Right lobe of liver (tissue), 6 donors: Measurements from ENCODE around the gene ESF1. TPM values are rescaled to one million over a fixed set of nuclear protein-coding genes. Genes with fewer than 3 reads are reported as not detected.
A peak's percentile ranks its signal among the peaks of the same experiment; 100 is the strongest.

Experiments used
- ATAC-seq, 4 donors: fragments of 200-7000 bp; cut with Tn5 transposase; one replicate each; pipeline ENCODE4 v1.9.1; 2020; ENCODE audit warnings: mild to moderate bottlenecking in 4 of 4, moderate library complexity in 4 of 4
- DNase-seq, 3 donors: peaks; one replicate each; pipeline ENCODE4 v3.0.0-alpha.2; 2020
- H3K27ac ChIP-seq, 3 donors: fragments of 200-600 bp; one replicate each; pipeline ENCODE4 v1.8.0; 2022
- H3K27me3 ChIP-seq, 2 donors: fragments of 200-600 bp; one replicate each; pipeline ENCODE4 v1.8.0; 2022
- H3K36me3 ChIP-seq, 4 donors: fragments of 200-600 bp; sonication (generic) in 1 of 4; one replicate each; pipeline versions ENCODE4 v1.5.1 to v1.8.0; 2017 to 2022; ENCODE audit warnings: control low read depth in 1 of 4
- H3K4me1 ChIP-seq, 4 donors: fragments of 200-600 bp; sonication (generic) in 1 of 4; one replicate each; pipeline versions ENCODE4 v1.5.1 to v1.8.0; 2017 to 2022; ENCODE audit warnings: control low read depth in 1 of 4
- H3K4me3 ChIP-seq, 3 donors: fragments of 200-600 bp; one replicate each; pipeline ENCODE4 v1.8.0; 2022
- H3K9me3 ChIP-seq, 4 donors: fragments of 200-600 bp; sonication (generic) in 1 of 4; one replicate each; pipeline versions ENCODE4 v1.5.1 to v1.8.0; 2017 to 2022; ENCODE audit warnings: control low read depth in 1 of 4
- CTCF ChIP-seq, 4 donors: fragments of 200-600 bp in 3 of 4; fragments of 450-650 bp in 1 of 4; IDR thresholded peaks; one replicate each; pipeline versions ENCODE4 v1.5.1 to v1.8.0; 2016 to 2022; ENCODE audit warnings: antibody characterized with exemption in 4 of 4, mild to moderate bottlenecking in 2 of 4
- POLR2A ChIP-seq: fragments of 450-650 bp; IDR thresholded peaks from one replicate; pipeline ENCODE4 v1.6.1; 2017; ENCODE audit warnings: antibody characterized with exemption, mild to moderate bottlenecking
- WGBS: methylation state at CpG from one replicate; pipeline ENCODE4 v1.1.6; 2018; ENCODE audit warnings: low coverage, low lambda C conversion rate; ENCODE audit not compliant: insufficient coverage; ENCODE audit errors: missing lambda C conversion rate; 5-methylcytosine and 5-hydroxymethylcytosine counted together
- intact Hi-C, 2 donors: fragments of 100-400 bp; cut with DNase I; formaldehyde crosslinking; loops; one replicate each; pipeline versions ENCODE4 v1.11.2 to v1.14.1; 2022
- total RNA-seq, 6 experiments: library from RNA; depleted of rRNA in 2 of 6; stranded (reverse); fragments of >200 nt in 2 of 6; fragmentation: NEBNext Ultra II Directional in 3 of 6; extraction: Animal tissue kit (Norgen Biotek cat#: 25700) in 3 of 6; gene quantifications; one replicate each; pipeline versions ENCODE4 v1.1.0 to v1.2.4, GENCODE V29; 2016 to 2023
- donor health status: DM: no; HTN: yes; CAD: no.
- donor health status: DM: no; HTN: no; CAD: no.
- donor health status: DM: no; HTN: no; CAD: no.
- donor health status: DM: no; HTN: yes; CAD: no.
- donor health status: DM: no; HTN: yes; CAD: no.

ESF1 gene
- total RNA-seq, 6 experiments from 2014 or later: 4.4 to 8.9 (median 6.9) TPM

GRCh38 chr20:13822459-13822858, 37.7 kb upstream of the ESF1 start:
- TF ChIP-seq CTCF (IDR thresholded peaks at IDR 0.05): no peak
- no peak for TF ChIP-seq POLR2A
- H3K27me3 ChIP-seq: no peaks in the 10 kb centered on the region
- WGBS: 56% methylated on average over 2 of the region's 2 CpGs
- no peak overlapping the region for H3K4me3 ChIP-seq
- no peaks in the 10 kb centered on the region for H3K9me3 ChIP-seq
- intact Hi-C loops: loop anchor here in 1 of 2 donors (5.0 kb wide), 1 partner anchor 230 kb away; no protein-coding TSS in a partner anchor
- DNase-seq: no peak
- ATAC-seq: no peak
- no peak overlapping the region for H3K27ac ChIP-seq
- no peaks in the 10 kb centered on the region for H3K4me1 ChIP-seq
- H3K36me3 ChIP-seq: peaks cover 0 to 7% (median 2%) of the 10 kb centered on the region in 4 donors

GRCh38 chr20:13821876-13822275, 37.2 kb upstream of the ESF1 start:
- Histone ChIP-seq H3K4me3 (no peak overlapping the region), H3K27ac (no peak overlapping the region), H3K9me3 (no peaks in the 10 kb centered on the region), H3K4me1 (no peaks in the 10 kb centered on the region), H3K27me3 (no peaks in the 10 kb centered on the region), H3K36me3 (peaks cover 0 to 13% (median 6%) of the 10 kb centered on the region in 4 donors)
- DNase-seq: no peak
- intact Hi-C loops: loop anchor here in 1 of 2 donors (5.0 kb wide), 1 partner anchor 230 kb away; no protein-coding TSS in a partner anchor
- TF ChIP-seq POLR2A (no peak), CTCF (IDR thresholded peaks at IDR 0.05) (no peak)
- 83% methylated on average over 6 of the region's 7 CpGs for WGBS
- ATAC-seq: no peak

- ATAC-seq (peak; percentile 87 to 92 (median 89)), DNase-seq (peak in 2 of 3 donors; percentile 22 to 60)
- Histone ChIP-seq H3K9me3 (no peaks in the 10 kb centered on the region), H3K27me3 (no peaks in the 10 kb centered on the region), H3K27ac (peak overlapping the region in 1 of 3 donors; percentile 37), H3K36me3 (peaks cover 0 to 27% (median 10%) of the 10 kb centered on the region in 4 donors), H3K4me1 (no peaks in the 10 kb centered on the region), H3K4me3 (no peak overlapping the region)
- intact Hi-C loops: loop anchor here in 1 of 2 donors (5.0 kb wide), 1 partner anchor 232 kb away; no protein-coding TSS in a partner anchor
- TF ChIP-seq CTCF (IDR thresholded peaks at IDR 0.05) (peak; percentile 63 to 74 (median 68)), POLR2A (no peak)
- 25% methylated on average over 5 of the region's 5 CpGs for WGBS
Observed at GRCh38 chr20:13819885-13820645, 35.3 kb upstream of the ESF1 start.

- Histone ChIP-seq H3K4me3 (no peak overlapping the region), H3K27ac (no peak overlapping the region), H3K36me3 (peaks cover 0 to 43% (median 10%) of the 10 kb centered on the region in 4 donors), H3K9me3 (no peaks in the 10 kb centered on the region), H3K4me1 (peaks cover 0 to 15% (median 8%) of the 10 kb centered on the region in 4 donors), H3K27me3 (no peaks in the 10 kb centered on the region)
- ATAC-seq: no peak
- DNase-seq: no peak
- TF ChIP-seq CTCF (IDR thresholded peaks at IDR 0.05) (no peak), POLR2A (no peak)
- intact Hi-C loops: no loop called here
Observed at GRCh38 chr20:13817342-13817741, 32.6 kb upstream of the ESF1 start.
